ENCODE results near the gene TMEM119. TPM values are rescaled to one million over a fixed set of nuclear protein-coding genes. Genes with fewer than 3 reads are reported as not detected.

TMEM119 gene
- total and polyA plus RNA-seq, 2 of the 8 experiments (the other 6 are each of a cell fraction or from before 2014, with no cell fraction given) = 0.35 to 0.61 TPM

- no peaks in the 10 kb centered on the region for H3K79me1 ChIP-seq (ENCODE audit: low read depth, low read length)
- peaks cover 0 to 6% of the 10 kb centered on the region in 2 experiments for H4K20me1 ChIP-seq (replicated peaks in 1 of 2; ENCODE audit: control insufficient read depth in 1 of 2, insufficient read depth in 2 of 2, low read length in 2 of 2)
- H2BK15ac ChIP-seq (ENCODE audit: low read length) = no peak overlapping the region
- no peak overlapping the region for H3K9ac ChIP-seq (replicated peaks in 1 of 4; ENCODE audit: extremely low read depth in 1 of 4, low read depth in 3 of 4, low read length in 3 of 4)
- no peak overlapping the region for H3K4ac ChIP-seq (replicated peaks; ENCODE audit: insufficient read length, low read depth, low read length)
- H4K5ac ChIP-seq (ENCODE audit: insufficient read length, low read depth, low read length) = no peak overlapping the region
- H3K36me3 ChIP-seq (ENCODE audit: control insufficient read depth in 2 of 4, insufficient read depth in 4 of 4, low read length in 3 of 4) = no peaks in the 10 kb centered on the region
- no peak overlapping the region for H3K14ac ChIP-seq (ENCODE audit: insufficient read length)
- H4K91ac ChIP-seq (replicated peaks; ENCODE audit: insufficient read length, low read length) = no peak overlapping the region
- H4K8ac ChIP-seq (ENCODE audit: extremely low read depth, insufficient read depth, low read length) = peak overlapping the region; percentile 60; the same call in 1 of the 2 replicates
- H3K27ac ChIP-seq (ENCODE audit: low read depth, low read length) = no peak overlapping the region
- no peak overlapping the region for H3K4me3 ChIP-seq (ENCODE audit: extremely low read depth in 1 of 4, insufficient read depth in 2 of 4, low read depth in 3 of 4, low read length in 4 of 4)
- WGBS, 2 experiments (ENCODE audit: extremely low coverage in 1 of 2, insufficient coverage in 1 of 2, insufficient read length in 1 of 2, insufficient replicate concordance in 2 of 2, low coverage in 1 of 2, low lambda C conversion rate in 2 of 2, missing lambda C conversion rate in 1 of 2) = 94% methylated on average over 27 of the region's 33 CpGs; no CpG with 5 or more reads in 1 of the 2 experiments
- FAIRE-seq = no peak
- no peak overlapping the region for H2BK12ac ChIP-seq (ENCODE audit: low read depth, low read length)
- peaks cover 0 to 3% of the 10 kb centered on the region in 2 experiments; a peak in 1 of 4 replicates for H3K9me3 ChIP-seq (ENCODE audit: insufficient read depth in 2 of 2, low read depth in 1 of 2, low read length in 1 of 2)
- no peak overlapping the region for H3K4me2 ChIP-seq (ENCODE audit: insufficient read depth in 1 of 2, low read depth in 2 of 2, low read length in 2 of 2)
- CTCF ChIA-PET (ENCODE audit: partially characterized antibody) = interaction anchor here (0.6 to 4.5 kb wide), 8 partner anchors 9 to 290 kb away, joined by 3 to 32 read pairs (median 4); no protein-coding TSS in a partner anchor
- no peak overlapping the region for H2AK5ac ChIP-seq (ENCODE audit: low read depth, low read length)
- H2BK5ac ChIP-seq (ENCODE audit: low read depth, low read length) = no peak overlapping the region
- H3K27me3 ChIP-seq (replicated peaks in 1 of 4; ENCODE audit: control insufficient read depth in 3 of 4, extremely low read depth in 1 of 4, insufficient read depth in 3 of 4, low read length in 3 of 4) = no peaks in the 10 kb centered on the region
- no peak overlapping the region for H3K23ac ChIP-seq (ENCODE audit: insufficient read length)
- H3K23me2 ChIP-seq (ENCODE audit: low read depth, low read length) = peaks cover 14% of the 10 kb centered on the region; the same call in 1 of the 2 replicates
- H3K56ac ChIP-seq (replicated peaks; ENCODE audit: insufficient read length, low read depth, low read length) = no peak overlapping the region
- H2BK120ac ChIP-seq (replicated peaks; ENCODE audit: low read depth, low read length) = no peak overlapping the region
- H2AFZ ChIP-seq (ENCODE audit: low read length) = no peak overlapping the region
- no peak overlapping the region for H3K18ac ChIP-seq (ENCODE audit: extremely low read depth, low read length)
- H3K4me1 ChIP-seq (replicated peaks in 1 of 4; ENCODE audit: control insufficient read depth in 3 of 4, insufficient read depth in 4 of 4, low read length in 3 of 4) = no peaks in the 10 kb centered on the region
- POLR2A ChIA-PET (ENCODE audit: partially characterized antibody) = interaction anchor here (1.2 to 1.9 kb wide), 2 partner anchors 19 to 21 kb away, joined by 3 to 4 read pairs; partner anchors contain the start of genes ISCU and SART3
- H2BK20ac ChIP-seq (ENCODE audit: low read length) = no peak overlapping the region
- H3K79me2 ChIP-seq (ENCODE audit: control insufficient read depth in 1 of 2, insufficient read depth in 2 of 2, low read length in 2 of 2) = no peaks in the 10 kb centered on the region
- no peak for DNase-seq (ENCODE audit: low read depth in 1 of 2, low spot score in 2 of 2)
- TF ChIP-seq PHF8 (conservative IDR thresholded peaks at IDR 0.05; ENCODE audit: low read depth, low read length) (no peak), CEBPB (IDR thresholded peaks at IDR 0.05; ENCODE audit: low read depth, low read length) (no peak), E2F6 (IDR thresholded peaks at IDR 0.05) (no peak), BRCA1 (IDR thresholded peaks at IDR 0.05; ENCODE audit: low read depth, low read length) (no peak), ZNF274 (IDR thresholded peaks at IDR 0.05; ENCODE audit: borderline replicate concordance, extremely low read depth, low read length) (no peak), MAFK (IDR thresholded peaks at IDR 0.05; ENCODE audit: low read depth, low read length) (no peak), MAX (IDR thresholded peaks at IDR 0.05) (no peak), SP2 (IDR thresholded peaks at IDR 0.05; ENCODE audit: low read length) (no peak), ASH2L (IDR thresholded peaks at IDR 0.05; ENCODE audit: low read length) (no peak), SIRT6 (IDR thresholded peaks at IDR 0.05; ENCODE audit: low read length) (no peak), CHD1 (IDR thresholded peaks at IDR 0.05; ENCODE audit: low read depth, low read length) (no peak)
These were observed 16.3 kb downstream of the TMEM119 start for GRCh38 chr12:108581311-108582227.
